Suprapubic skin (tissue), 4 donors: Measurements from ENCODE around the gene RTTN.

Experiments used
- CTCF ChIP-seq, 2 donors: fragments of 200-600 bp in 1 of 2; fragments of 450-650 bp in 1 of 2; sonication (generic) in 1 of 2; IDR thresholded peaks; one replicate each; pipeline ENCODE4 v1.5.1; 2016 to 2019; ENCODE audit warnings: antibody characterized with exemption in 2 of 2, mild to moderate bottlenecking in 1 of 2, moderate library complexity in 1 of 2
- EP300 ChIP-seq: sonication (generic); formaldehyde crosslinking; IDR thresholded peaks from one replicate; pipeline ENCODE4 v1.6.1; 2017; ENCODE audit warnings: antibody characterized with exemption
- POLR2A ChIP-seq, 2 donors: fragments of 450-650 bp; IDR thresholded peaks; one replicate each; pipeline ENCODE4 v1.6.1; 2017; ENCODE audit warnings: antibody characterized with exemption in 2 of 2, mild to moderate bottlenecking in 2 of 2, moderate library complexity in 2 of 2
- POLR2AphosphoS5 ChIP-seq, 3 donors: sonication (generic); formaldehyde crosslinking; IDR thresholded peaks; one replicate each; pipeline ENCODE4 v1.6.1; 2017; ENCODE audit warnings: antibody characterized with exemption in 3 of 3

GRCh38 chr18:70228536-70228935 lies 23.0 kb upstream of the RTTN start:
- TF ChIP-seq CTCF (IDR thresholded peaks at IDR 0.05) (no peak), POLR2AphosphoS5 (IDR thresholded peaks at IDR 0.05) (no peak), POLR2A (IDR thresholded peaks at IDR 0.05) (no peak), EP300 (no peak)
